ENCODE measurements around the gene MAN1C1. TPM values are rescaled to one million over a fixed set of nuclear protein-coding genes. Genes with fewer than 3 reads are reported as not detected.
A peak's percentile ranks its signal among the peaks of the same experiment; 100 is the strongest.

MAN1C1 gene
- total RNA-seq, 1 experiment from 2014 or later = 0.11 TPM

DNA sequence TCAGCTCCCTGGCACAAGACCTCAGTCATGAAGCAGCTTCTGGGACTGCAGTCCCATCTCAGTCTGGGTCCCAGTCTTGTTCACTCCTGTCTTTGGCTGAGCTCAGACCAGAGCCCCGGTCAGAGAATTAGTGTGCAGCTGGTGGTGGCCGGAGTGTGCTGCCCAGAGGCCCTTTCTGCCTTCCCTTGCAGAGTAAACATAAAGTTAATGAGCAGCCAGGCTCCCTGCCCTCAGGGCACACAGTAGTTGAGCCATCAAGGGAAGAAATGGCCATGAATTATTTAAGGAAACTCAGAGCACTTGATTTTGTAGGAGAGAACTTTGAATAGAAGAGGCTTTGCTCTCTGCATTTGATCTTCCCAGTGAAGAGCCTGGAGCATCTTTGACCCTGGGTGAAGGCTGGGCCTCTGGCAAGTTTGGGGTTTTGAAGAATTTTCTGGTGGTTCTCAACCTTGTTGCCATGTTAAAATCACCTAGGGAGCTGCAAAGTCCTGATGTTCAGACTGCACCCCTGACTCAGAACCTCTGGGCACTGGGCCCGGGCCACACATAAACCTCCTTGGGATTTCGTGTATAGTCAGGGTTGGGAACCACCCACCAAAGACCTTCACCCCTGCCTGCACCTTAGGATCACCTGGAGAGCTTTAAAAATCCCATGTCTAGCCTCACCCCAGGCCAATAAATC, 157.0 kb downstream of the MAN1C1 start:
- ChIA-PET CTCF (no interaction called here), POLR2A (ENCODE audit: unreplicated experiment) (interaction anchor here (0.6 to 0.7 kb wide), 2 partner anchors 14 to 224 kb away, joined by 3 to 5 read pairs; no protein-coding TSS in a partner anchor)
- DNase-seq = peak; percentile 72
- H3K9ac ChIP-seq (ENCODE audit: low read length) = no peak overlapping the region
- no peaks in the 10 kb centered on the region for H3K36me3 ChIP-seq (ENCODE audit: low read depth, low read length)
- no peaks in the 10 kb centered on the region for H3K9me2 ChIP-seq (replicated peaks; ENCODE audit: low read length)
- peaks cover 12% of the 10 kb centered on the region for H3K4me1 ChIP-seq (ENCODE audit: insufficient read depth, low read length)
- no peaks in the 10 kb centered on the region for H3K27me3 ChIP-seq (ENCODE audit: low read length)
- H3K79me2 ChIP-seq (ENCODE audit: low read length) = no peaks in the 10 kb centered on the region
- H2AFZ ChIP-seq (ENCODE audit: low read length) = no peak overlapping the region
- H3K4me2 ChIP-seq (ENCODE audit: low read length) = peak overlapping the region; percentile 21
- TF ChIP-seq EZH2phosphoT487 (IDR thresholded peaks at IDR 0.05; ENCODE audit: borderline replicate concordance, low read length) (no peak), EZH2 (IDR thresholded peaks at IDR 0.05; ENCODE audit: low read length, unreplicated experiment) (no peak)
- TF ChIP-seq, protein P1, sequence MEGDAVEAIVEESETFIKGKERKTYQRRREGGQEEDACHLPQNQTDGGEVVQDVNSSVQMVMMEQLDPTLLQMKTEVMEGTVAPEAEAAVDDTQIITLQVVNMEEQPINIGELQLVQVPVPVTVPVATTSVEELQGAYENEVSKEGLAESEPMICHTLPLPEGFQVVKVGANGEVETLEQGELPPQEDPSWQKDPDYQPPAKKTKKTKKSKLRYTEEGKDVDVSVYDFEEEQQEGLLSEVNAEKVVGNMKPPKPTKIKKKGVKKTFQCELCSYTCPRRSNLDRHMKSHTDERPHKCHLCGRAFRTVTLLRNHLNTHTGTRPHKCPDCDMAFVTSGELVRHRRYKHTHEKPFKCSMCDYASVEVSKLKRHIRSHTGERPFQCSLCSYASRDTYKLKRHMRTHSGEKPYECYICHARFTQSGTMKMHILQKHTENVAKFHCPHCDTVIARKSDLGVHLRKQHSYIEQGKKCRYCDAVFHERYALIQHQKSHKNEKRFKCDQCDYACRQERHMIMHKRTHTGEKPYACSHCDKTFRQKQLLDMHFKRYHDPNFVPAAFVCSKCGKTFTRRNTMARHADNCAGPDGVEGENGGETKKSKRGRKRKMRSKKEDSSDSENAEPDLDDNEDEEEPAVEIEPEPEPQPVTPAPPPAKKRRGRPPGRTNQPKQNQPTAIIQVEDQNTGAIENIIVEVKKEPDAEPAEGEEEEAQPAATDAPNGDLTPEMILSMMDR (conservative IDR thresholded peaks at IDR 0.05; ENCODE audit: low read depth, low read length) = no peak
- peak overlapping the region; percentile 4; the same call in 1 of the 2 replicates for H3K27ac ChIP-seq (ENCODE audit: low read length)
- H3K9me3 ChIP-seq (ENCODE audit: low read length) = no peaks in the 10 kb centered on the region
- intact Hi-C loops (cut with micrococcal nuclease) = no loop called here
- no peaks in the 10 kb centered on the region for H4K20me1 ChIP-seq (ENCODE audit: low read length)
- no peak overlapping the region for H3K4me3 ChIP-seq (ENCODE audit: low read length)
- no peaks in the 10 kb centered on the region for H3F3A ChIP-seq (ENCODE audit: low read length, unreplicated experiment)
- no TSS peak for BruUV-seq (replicated peaks)
- ATAC-seq = peak; percentile 84

DNA sequence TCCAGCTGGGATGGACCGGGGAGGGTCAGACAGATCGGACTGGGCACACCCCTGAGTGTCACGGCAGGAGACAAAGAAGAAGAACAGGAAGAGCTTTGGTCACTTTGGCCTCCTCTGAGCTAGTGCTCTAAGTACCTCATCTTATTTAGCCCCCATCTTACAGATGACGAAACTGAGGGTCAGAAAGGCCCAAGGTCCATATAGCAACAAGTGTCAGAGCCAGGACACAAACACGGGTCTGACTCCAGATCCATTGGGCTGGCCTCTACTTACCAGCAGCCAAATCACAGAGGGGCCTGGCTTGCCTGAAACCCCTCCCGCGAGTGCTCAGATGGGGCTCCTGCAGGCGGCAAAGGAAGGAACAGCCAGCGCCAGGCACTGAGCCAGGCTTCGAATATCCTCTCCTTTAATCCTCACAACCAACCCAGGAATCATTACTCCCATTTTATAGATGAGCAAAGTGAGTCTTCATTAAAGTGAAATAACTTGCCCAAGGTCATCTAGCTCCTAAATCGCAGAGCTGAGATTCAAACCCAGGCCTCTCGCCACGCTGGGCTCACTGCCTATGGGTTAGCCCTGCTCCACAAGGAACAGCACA, 157.7 kb downstream of the MAN1C1 start:
- TF ChIP-seq, protein P1 (conservative IDR thresholded peaks at IDR 0.05; ENCODE audit: low read depth, low read length) = no peak
- TF ChIP-seq EZH2phosphoT487 (IDR thresholded peaks at IDR 0.05; ENCODE audit: borderline replicate concordance, low read length) = no peak
- TF ChIP-seq EZH2 (IDR thresholded peaks at IDR 0.05; ENCODE audit: low read length, unreplicated experiment) = no peak
- peaks cover 12% of the 10 kb centered on the region for H3K4me1 ChIP-seq (ENCODE audit: insufficient read depth, low read length)
- H3K9me3 ChIP-seq (ENCODE audit: low read length) = no peaks in the 10 kb centered on the region
- no peak overlapping the region for H2AFZ ChIP-seq (ENCODE audit: low read length)
- BruUV-seq (replicated peaks) = no TSS peak
- ATAC-seq (no peak), DNase-seq (no peak)
- CTCF ChIA-PET = no interaction called here
- POLR2A ChIA-PET (ENCODE audit: unreplicated experiment) = interaction anchor here (0.6 to 0.7 kb wide), 2 partner anchors 13 to 224 kb away, joined by 3 to 5 read pairs; no protein-coding TSS in a partner anchor
- no peak overlapping the region for H3K4me3 ChIP-seq (ENCODE audit: low read length)
- no peaks in the 10 kb centered on the region for H3K79me2 ChIP-seq (ENCODE audit: low read length)
- H3K4me2 ChIP-seq (ENCODE audit: low read length) = peak overlapping the region; percentile 21
- no peaks in the 10 kb centered on the region for H3K27me3 ChIP-seq (ENCODE audit: low read length)
- no peaks in the 10 kb centered on the region for H4K20me1 ChIP-seq (ENCODE audit: low read length)
- no peaks in the 10 kb centered on the region for H3K36me3 ChIP-seq (ENCODE audit: low read depth, low read length)
- H3F3A ChIP-seq (ENCODE audit: low read length, unreplicated experiment) = no peaks in the 10 kb centered on the region
- H3K27ac ChIP-seq (ENCODE audit: low read length) = 0 out of 2 replicates have a peak overlapping the region, but pooled peaks have one; percentile 4
- intact Hi-C loops (cut with micrococcal nuclease) = no loop called here
- H3K9me2 ChIP-seq (replicated peaks; ENCODE audit: low read length) = no peaks in the 10 kb centered on the region
- H3K9ac ChIP-seq (ENCODE audit: low read length) = no peak overlapping the region
